ENCODE data around the gene RSAD1. TPM values are rescaled to one million over a fixed set of nuclear protein-coding genes. Genes with fewer than 3 reads are reported as not detected.

The RSAD1 gene
- total RNA-seq, 1 donor: 31.0 TPM

DNA sequence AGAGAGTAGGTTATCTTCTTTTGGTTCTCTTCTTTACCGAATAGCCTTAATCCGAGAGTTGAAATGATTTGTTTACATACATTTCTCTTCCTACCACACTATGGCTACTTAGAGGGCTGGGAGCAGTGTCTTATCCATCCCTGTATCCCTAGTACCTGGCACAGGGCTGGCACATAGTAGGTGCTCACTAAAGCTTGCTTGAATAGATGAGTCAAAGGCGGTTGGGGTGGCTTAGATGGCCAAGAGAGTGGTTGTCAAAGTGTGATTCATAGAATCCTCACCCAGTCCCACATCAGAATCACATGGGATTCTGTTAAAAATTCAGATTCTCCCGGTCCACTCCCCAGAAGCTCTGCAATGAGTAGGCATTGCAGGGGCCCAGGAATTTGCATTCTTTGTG lies 21.0 kb upstream of the RSAD1 start:
- no peak for DNase-seq (ENCODE audit: low read depth in 2 of 3, low spot score in 2 of 3)

DNA sequence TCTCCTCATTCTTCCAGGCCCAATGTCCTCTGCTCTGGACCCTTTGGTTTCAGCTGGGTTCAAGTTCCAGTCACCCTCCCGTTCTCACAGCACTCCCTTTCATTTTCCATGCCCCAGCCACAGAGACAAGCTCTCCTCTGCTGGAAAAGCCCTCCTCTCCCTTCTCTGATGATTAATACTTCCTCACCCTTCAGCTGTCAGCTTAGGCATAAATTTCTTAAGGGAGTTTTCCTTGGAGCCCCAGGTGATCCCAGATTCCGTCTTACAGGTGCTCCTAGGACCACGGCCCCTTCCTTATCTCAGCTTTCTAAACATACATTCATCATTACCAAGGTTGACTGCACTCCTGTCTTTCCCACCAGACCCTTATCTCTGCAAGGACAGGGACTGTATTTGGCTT lies 20.4 kb upstream of the RSAD1 start:
- DNase-seq (ENCODE audit: low read depth in 2 of 3, low spot score in 2 of 3): no peak

DNA sequence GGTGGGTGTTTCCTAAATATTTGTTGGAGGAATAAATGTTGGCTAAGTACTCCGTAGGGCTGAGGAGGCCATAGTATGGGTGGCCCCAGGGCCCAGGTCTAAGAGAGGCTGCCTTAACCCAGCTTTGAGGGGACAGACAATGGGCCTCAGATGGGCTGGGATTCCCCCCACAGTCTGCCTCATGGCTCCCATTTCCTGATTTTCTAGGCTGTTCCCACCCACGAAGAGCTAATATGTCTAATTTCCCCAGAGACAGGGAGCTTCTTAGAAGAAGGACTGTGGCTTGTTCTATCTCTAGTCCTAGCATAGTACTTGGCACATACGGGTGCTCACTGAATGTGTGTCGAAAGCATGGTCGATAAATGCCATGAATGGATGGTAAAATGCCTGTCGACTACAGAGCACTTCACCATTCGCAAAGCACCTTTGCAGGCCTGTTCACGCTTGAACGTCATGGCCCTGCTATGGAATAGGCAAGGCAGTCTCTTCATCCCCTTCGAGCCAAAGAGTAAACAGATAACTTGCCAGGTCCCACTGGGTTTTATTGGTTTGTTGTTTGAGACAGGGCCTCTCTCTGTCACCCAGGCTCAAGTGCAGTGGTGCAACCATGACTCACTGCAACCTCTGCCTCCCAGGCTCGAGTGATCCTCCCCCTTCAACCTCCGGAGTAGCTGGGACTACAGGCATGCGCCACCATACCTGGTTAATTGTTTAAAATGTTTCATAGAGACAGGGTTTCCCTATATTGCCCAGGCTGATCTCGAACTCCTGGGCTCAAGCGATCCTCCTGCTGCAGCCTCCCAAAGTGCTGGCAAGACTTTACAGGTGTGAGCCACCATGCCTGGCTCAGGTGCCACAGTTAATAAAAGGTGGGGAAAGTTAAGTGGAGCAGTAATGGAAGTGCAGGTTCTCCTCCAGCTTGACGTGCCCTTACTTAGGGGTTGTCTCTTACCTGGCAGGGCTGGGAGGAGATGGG lies 19.7 kb upstream of the RSAD1 start:
- no peak for DNase-seq (ENCODE audit: low read depth in 2 of 3, low spot score in 2 of 3)

DNA sequence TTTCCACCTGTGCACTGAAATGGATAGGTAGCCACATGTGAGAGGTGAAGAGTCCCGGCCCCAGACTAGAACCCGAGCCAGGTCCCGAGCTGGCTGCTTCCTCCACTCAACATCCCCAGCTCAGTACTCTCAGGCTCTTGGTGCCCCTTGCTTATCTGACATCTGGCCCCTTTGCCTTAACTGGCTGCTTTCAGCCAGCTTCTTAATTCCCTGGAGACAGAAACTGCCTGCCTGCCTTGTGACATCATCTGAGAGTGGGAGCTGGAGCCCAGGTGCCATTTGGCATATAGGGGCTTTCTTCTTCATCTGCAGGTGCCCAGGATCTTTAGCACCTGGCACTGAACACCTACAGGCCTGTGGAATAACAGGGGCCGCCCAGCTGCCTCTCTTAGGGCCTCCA lies 18.9 kb upstream of the RSAD1 start:
- DNase-seq (ENCODE audit: low read depth in 2 of 3, low spot score in 2 of 3): no peak

DNA sequence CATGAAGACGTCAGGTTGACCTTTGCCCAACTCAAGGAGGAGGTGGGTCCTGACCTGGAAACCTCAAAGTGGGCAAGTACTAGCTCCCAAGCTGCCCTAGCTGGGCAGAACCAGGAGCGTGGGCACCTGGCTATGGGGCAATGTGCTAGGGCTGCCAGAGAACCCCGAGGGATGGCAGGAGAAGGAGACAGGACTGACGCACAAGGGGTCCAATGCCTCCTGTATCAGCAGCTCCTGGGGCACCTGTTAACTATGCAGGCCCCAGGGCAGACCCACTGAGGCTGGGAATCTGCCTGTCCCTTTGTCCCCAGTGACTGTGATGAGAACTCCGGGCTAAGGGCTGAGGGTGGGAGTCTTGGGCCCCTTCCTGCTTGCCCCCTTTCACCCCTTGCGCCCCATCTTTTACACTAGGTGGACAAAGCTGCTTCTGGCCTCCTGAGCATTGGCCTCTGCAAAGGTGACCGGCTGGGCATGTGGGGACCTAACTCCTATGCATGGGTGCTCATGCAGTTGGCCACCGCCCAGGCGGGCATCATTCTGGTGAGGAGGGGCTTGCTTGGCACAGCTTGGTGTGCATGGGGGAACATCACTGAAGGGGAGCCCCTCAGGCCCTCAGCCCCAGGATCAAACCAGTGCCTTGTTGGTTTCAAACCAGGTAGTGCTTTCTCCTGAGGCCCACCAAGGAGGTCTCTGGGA lies 17.7 kb upstream of the RSAD1 start:
- no peak for DNase-seq (ENCODE audit: low read depth in 2 of 3, low spot score in 2 of 3)

DNA sequence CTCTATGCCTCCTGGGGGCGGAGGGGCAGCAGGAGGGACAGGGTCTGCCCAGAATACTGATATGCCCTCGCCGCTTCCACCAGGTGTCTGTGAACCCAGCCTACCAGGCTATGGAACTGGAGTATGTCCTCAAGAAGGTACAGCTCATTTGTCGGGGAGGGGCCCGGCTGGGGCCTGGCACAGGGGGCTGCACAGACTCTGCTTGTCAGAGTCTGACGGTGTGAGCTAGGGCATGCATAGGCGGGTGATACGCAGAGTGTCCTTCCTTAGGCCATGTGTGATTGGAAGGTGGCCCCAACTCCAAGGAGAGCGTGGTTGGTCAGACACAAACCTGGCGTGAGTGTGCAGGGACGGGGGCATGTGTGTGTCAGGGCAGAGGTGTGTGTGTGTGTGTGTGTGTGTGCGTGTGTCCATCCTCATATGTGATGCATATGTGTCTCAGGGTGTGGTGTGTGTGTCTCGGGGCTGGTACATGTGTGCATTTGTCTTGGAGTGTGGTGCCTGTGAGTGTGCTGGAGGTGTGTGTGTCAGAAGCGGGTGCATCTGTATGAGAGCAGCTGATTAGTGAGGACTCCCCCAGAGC lies 17.0 kb upstream of the RSAD1 start:
- no peak for DNase-seq (ENCODE audit: low read depth in 2 of 3, low spot score in 2 of 3)

DNA sequence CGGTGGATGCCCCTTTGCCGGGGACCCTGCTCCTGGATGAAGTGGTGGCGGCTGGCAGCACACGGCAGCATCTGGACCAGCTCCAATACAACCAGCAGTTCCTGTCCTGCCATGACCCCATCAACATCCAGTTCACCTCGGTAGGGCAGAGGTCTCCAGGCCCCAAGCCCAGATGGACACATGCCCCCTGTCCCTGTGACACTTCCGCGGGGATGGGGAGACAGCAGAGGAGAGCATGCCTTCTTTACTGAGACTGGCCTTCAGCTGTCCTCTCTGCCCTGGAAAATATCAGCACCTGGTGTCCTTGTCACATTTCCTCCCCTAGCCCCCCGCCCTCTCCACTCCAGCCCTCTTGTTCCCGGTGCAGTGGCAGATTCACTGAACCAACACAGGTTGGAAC lies 16.2 kb upstream of the RSAD1 start:
- no peak for DNase-seq (ENCODE audit: low read depth in 2 of 3, low spot score in 2 of 3)

DNA sequence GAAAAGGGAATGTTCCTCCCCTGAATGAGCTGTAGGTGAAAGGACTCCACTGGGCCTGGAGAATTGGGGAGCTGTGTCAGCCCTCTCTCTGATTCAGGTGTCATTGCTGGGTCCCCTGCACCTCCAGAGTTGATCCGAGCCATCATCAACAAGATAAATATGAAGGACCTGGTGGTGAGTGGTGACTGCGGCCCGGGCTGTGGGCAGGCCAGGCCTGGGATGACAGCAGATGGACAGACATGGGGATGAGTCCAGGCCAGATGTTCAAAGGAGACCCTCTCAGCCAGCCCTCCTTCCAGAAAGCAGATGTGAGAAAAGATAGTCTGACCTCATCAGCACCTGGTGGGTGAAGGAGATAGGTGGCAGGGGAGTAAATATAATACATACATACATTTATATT lies 14.5 kb upstream of the RSAD1 start:
- DNase-seq (ENCODE audit: low read depth in 2 of 3, low spot score in 2 of 3): no peak

DNA sequence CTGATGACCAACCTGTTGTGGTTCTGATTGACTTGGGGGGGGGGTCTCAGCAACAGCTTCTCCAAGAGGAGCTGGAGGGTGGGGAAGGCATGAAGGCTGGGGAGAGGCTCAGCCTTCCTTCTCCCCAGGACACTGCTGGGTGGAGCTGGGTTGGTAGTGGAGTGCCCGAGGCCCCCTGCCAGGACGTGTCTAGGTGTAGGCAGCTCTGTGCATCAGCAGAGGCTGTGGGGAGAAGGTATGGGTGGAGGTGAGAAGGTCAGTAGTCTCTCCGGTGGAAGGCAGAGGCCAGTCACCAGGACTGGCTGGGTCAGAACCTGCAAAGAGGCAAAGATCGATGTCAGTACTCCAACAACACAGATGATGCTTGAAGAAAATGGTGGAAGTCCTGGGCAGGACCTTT lies 13.9 kb upstream of the RSAD1 start:
- no peak for DNase-seq (ENCODE audit: low read depth in 2 of 3, low spot score in 2 of 3)

DNA sequence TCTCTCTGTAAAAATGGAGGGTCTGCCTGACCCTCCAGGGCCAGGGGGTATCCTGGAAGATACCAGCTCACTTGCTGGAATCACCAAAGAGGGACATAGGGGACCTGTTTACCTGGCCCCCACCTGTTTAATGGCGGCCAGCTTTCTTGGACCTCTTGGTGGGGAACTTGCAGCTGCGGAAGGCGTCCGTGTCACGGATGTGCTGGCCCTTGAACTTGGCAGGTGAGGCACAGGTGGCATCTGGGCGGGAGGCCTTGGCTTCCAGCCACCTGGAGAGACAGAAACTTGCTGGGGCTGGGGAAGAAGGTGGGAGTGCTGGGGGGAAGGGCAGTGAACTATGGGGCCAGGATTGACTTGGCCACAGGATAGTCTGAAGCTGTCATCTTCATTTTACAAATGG lies 13.5 kb upstream of the RSAD1 start:
- DNase-seq (ENCODE audit: low read depth in 2 of 3, low spot score in 2 of 3): no peak

DNA sequence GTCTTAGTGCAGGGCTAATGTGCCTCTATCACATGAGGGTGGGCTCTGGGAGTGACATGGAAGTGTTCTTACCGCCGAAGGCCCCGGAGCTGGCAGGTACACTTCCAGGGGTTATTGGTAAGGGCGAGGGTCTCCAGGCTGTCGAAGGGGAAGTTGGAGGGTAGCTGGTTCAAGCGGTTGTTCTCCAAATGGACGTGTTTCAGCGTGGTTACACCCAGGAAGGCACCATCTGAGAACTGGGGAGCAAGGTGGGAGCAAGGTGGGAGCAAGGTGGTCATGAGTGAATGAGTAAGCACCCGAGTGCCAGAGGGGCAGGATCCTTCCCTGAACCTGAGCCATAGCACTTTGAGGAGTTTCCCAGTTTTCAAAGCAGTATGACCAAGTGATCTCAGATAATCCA lies 13.0 kb upstream of the RSAD1 start:
- no peak for DNase-seq (ENCODE audit: low read depth in 2 of 3, low spot score in 2 of 3)

DNA sequence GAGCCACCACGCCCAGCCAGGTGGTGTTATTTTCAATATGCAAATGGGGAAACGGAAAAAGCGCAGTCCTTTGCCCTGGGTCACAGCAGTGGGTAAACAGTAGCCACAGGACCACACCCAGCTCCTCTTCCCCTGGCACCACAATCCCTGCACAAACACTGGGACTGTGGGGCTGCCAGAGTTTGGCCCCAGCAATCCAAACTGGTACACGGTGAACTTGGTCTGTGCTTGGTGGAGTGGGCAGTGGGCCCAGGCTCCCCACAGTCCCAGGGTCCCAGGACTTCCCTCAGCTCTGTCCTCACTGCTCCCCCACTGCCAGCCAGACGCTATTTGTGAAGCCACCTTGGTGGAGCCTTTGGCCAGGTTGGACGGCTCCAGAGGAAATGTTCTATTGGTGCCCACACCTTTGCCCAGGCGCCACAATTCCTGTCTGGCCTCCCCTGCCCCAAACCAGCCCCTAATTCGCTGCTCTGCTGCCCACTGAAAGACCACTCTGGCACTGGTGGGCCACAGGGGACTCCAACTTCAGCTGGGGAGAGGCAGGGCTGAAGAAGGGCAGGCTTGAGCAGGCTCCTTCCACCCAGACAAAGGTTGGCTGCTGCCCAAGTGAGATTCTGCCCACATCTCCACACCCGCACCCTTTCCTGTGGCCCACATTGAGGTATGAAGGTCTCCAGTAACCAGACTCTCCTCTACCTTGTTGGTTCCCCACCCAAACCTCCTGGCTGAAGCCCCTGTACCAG lies 12.1 kb upstream of the RSAD1 start:
- DNase-seq (ENCODE audit: low read depth in 2 of 3, low spot score in 2 of 3): no peak

DNA sequence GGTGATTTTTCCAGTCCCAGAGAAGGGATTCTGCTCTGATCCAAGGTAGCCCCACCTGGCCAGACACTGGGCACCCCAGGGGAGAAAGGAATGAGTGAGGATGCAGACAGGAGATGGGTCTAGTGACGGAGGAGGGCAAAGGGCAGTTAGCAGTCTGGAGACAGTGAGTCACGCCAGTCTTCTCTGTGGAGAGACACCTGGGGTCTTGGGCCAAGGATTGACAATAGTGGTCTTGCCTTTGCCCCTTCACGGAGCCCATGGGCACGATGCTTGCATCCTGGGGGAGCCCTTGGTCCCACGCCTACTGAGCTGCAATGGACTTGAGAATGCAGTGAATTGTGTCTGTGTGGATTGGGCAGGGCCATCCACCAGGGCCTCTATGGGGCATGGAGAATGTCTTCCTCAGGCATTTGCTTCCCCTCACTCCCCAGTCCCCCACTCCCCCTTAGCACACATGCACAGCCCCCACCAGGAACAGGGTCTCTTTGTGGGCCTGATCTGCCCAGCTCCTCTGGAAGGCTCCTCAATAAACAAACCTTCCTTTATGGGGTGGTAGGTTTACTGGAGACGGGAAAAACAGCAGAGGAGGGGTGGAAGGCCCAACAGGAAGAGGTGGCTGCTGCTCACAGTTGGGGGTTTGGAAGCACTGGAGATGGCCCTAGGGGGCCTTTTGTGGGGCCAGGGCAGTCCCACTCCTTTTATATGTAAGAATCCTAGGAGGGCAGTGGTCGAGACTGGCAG lies 11.4 kb upstream of the RSAD1 start:
- no peak for DNase-seq (ENCODE audit: low read depth in 2 of 3, low spot score in 2 of 3)

DNA sequence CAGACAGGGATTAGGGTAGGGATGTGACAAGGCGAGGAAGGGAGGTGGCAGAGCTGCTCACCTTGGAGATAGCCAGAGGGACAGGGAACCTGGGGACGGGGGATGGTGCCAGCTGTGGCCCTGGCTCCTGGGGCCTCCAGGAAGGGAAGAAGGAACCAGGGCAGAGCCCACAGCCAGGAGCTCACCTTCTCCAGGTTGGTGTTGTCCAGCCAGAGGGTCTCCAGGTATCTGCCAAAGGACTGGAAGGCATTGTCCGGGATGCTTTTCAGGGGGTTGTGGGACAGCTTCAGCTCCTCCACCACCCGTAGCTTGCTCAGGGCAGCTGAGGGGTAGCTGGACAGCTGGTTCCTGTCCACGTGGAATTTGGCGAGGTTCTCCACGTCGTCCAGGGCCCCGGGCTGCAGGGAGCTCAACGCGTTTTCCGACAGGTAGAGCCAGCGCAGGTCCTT lies 10.8 kb upstream of the RSAD1 start:
- no peak for DNase-seq (ENCODE audit: low read depth in 2 of 3, low spot score in 2 of 3)

DNA sequence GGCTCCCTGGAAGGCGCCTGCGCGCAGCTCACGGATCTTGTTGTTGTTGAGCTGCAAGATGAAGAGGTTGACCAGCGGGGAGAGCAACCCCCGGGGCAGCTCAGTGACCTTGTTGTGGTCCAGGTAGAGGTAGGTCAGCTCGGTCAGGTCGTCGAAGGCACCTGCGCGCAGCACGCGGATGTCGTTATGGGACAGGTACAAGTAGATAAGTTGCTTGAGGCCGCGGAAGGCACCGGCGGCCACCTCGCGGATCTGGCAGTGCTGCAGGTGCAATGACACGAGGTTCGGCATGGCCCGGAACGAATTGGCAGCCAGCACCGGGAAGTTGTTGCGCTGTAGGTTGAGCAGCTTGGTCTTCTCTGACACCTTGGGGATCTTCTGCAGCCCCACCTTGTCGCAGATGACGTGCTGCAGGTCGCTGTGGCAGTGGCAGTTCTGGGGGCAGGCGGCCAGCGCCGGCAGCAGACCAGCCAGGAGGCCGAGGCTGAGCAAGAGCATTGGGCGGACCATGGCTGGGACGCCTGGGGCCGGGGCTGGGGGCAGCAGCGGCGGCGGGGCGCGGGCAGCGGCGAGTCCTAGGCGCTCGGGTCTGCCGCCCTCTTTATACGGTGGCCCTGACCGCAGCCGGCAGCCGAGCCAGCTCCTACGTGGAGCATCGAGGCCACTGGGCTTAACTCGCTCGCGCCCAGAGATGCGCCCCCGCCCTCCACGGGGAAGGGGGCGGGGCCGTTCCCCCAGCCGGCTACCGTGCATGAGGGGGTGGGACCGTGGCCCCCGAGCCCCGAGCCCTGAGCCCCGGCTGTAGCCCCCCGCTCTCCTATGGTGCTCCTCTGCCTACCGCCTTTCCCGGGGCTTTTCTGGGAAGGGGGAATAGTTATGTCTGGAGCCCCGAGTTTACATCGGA lies 10.1 kb upstream of the RSAD1 start, which contains the start of gene CHAD:
Gene CHAD, minus strand, starts transcription at position 577 of the 904 bp plus-strand sequence. Its CDS starts 67 bp downstream, at position 510.
- peak in 1 of 3 donors; percentile 33 for DNase-seq (ENCODE audit: low read depth in 2 of 3, low spot score in 2 of 3)

DNA sequence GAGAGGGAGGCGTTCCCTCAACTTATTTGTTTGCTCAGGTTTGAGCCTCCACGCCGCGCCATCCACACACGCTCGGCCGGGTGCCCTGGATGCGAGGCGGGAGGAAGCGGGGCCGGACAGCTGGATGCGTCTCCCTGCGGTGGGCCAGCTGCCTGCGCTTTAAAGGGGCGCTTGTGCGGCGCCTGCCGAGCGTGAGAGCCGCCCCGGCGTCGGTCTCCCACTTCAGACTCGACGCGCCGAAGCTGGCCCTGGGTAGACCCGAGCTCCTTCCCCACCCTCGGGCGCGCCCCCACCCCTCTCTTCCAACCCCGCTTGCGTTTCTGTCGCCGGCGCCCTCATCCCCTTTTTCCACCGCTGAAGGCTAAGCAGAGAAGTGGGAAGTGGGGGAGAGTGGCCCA lies 9.5 kb upstream of the RSAD1 start:
- no peak for DNase-seq (ENCODE audit: low read depth in 2 of 3, low spot score in 2 of 3)

DNA sequence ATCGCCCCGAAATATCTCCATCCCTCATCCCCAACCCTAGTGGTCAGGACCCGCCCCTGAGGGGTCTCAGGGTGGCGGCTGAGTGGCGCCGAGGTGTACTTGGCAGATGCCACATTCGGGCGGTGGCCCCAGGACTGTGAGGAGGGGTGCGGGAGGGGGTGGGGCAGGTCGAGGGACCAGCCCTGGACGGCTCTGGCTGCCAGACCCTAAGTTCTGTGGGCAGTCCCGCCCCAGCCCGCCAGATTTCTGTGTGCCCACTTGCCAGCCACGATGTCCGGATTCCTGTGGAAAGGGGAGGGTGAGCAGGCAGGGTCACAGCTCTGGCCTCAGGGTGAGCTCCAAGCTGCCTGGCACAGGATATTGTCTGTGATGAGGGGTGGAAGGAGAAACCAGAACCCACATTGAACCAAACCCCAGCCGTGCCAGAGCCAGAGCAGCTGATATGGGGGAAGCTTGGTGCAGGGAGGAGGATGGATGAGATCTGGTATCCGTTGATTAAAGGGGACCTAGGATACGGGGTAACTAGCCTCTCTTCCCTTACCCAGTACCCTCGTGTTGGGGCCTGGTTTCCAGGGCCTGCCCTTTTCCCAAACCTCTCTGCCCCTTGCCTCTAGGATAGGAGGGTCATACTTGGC lies 8.9 kb upstream of the RSAD1 start:
- no peak for DNase-seq (ENCODE audit: low read depth in 2 of 3, low spot score in 2 of 3)

DNA sequence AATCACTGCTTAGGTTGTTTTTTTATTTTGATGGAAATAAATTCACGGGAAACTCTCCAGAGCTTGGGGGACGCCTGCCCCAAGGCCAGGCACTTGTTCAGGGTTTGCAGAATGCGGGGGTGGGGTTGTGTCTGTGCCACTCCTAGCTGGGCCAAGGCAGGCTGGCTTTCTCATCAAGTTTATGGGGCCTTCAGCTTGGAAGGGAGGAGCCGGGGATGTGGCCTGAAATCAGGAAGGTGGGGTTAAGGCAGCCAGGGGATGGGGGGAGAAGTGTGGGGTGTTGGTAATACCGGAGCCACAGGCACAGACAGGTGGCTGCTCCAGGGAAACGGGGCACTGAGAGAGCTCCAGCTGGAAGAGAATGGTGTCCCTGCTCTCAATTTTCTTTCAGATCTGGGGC lies 8.2 kb upstream of the RSAD1 start:
- DNase-seq (ENCODE audit: low read depth in 2 of 3, low spot score in 2 of 3): no peak

All from hematopoietic multipotent progenitor cell (in vitro differentiated cells).